ENCODE results near the gene FRMPD4. TPM values are rescaled to one million over a fixed set of nuclear protein-coding genes. Genes with fewer than 3 reads are reported as not detected.

FRMPD4 gene
- total and polyA plus RNA-seq, 10 of the 15 experiments (the other 5 are each of a cell fraction or from before 2014, with no cell fraction given) = not detected

DNA sequence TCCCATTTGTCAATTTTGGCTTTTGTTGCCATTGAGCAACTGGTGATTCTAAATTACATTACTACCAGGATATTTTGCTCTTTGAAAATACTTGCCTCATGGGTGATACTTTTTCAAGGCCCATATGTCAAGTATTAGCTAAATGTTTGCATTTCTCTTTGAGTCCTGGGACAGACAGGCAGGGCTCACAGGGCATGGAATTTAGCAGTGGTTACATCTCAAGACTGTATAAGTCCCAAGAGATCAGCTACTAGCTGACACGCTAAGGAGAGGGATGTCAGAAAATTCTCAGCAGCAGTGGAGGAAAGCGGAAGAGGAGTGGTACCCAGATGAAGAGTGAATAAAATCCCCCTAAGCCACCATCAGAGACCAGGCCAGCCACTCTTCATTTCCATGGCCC lies 224.9 kb downstream of the FRMPD4 start:
- FAIRE-seq = no peak
- DNase-seq (ENCODE audit: low read depth, low spot score) = no peak
- Histone ChIP-seq H3K4me2 (ENCODE audit: control insufficient read depth, insufficient read depth) (no peak overlapping the region), H2AFZ (ENCODE audit: control insufficient read depth, low read depth, low read length) (no peak overlapping the region), H3K36me3 (ENCODE audit: control insufficient read depth in 2 of 2, insufficient read depth in 2 of 2, low read length in 1 of 2) (no peaks in the 10 kb centered on the region), H3K9me3 (replicated peaks; ENCODE audit: control insufficient read depth, insufficient read depth, low read length) (no peaks in the 10 kb centered on the region), H3K4me1 (ENCODE audit: control insufficient read depth, insufficient read depth, low read length) (no peaks in the 10 kb centered on the region), H3K79me2 (ENCODE audit: control insufficient read depth, insufficient read depth, low read length) (no peaks in the 10 kb centered on the region), H3K27me3 (replicated peaks in 1 of 2; ENCODE audit: control insufficient read depth in 2 of 2, insufficient read depth in 2 of 2, low read length in 1 of 2) (no peaks in the 10 kb centered on the region; a peak in 1 of 4 replicates), H3K4me3 (no peak overlapping the region), H4K20me1 (ENCODE audit: control insufficient read depth, insufficient read depth) (no peaks in the 10 kb centered on the region), H3K9ac (ENCODE audit: control insufficient read depth, insufficient read depth, low read length) (no peak overlapping the region), H3K27ac (ENCODE audit: control insufficient read depth, insufficient read depth) (no peak overlapping the region)
- intact Hi-C loops (cut with micrococcal nuclease; ENCODE audit: unreplicated experiment) = no loop called here
- ChIA-PET POLR2A (no interaction called here), SMC1A (ENCODE audit: uncharacterized antibody, unreplicated experiment) (no interaction called here), RAD21 (ENCODE audit: unreplicated experiment) (interaction anchor here (0.7 kb wide), 1 partner anchor 641 kb away, joined by 3 read pairs; no protein-coding TSS in a partner anchor), CTCF (no interaction called here)
- no peak for TF ChIP-seq NR2C2 (IDR thresholded peaks at IDR 0.05; ENCODE audit: borderline replicate concordance, control insufficient read depth, insufficient read length, low read depth)
- TF ChIP-seq, protein P1, sequence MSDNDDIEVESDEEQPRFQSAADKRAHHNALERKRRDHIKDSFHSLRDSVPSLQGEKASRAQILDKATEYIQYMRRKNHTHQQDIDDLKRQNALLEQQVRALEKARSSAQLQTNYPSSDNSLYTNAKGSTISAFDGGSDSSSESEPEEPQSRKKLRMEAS (IDR thresholded peaks at IDR 0.05; ENCODE audit: low read depth, low read length) = no peak
- TF ChIP-seq, protein P2, sequence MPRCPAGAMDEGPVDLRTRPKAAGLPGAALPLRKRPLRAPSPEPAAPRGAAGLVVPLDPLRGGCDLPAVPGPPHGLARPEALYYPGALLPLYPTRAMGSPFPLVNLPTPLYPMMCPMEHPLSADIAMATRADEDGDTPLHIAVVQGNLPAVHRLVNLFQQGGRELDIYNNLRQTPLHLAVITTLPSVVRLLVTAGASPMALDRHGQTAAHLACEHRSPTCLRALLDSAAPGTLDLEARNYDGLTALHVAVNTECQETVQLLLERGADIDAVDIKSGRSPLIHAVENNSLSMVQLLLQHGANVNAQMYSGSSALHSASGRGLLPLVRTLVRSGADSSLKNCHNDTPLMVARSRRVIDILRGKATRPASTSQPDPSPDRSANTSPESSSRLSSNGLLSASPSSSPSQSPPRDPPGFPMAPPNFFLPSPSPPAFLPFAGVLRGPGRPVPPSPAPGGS (IDR thresholded peaks at IDR 0.05; ENCODE audit: borderline replicate concordance, insufficient read depth, low read depth, low read length, poor library complexity, severe bottlenecking) = no peak
- TF ChIP-seq JUNB (IDR thresholded peaks at IDR 0.05) = no peak
- TF ChIP-seq, protein P3, sequence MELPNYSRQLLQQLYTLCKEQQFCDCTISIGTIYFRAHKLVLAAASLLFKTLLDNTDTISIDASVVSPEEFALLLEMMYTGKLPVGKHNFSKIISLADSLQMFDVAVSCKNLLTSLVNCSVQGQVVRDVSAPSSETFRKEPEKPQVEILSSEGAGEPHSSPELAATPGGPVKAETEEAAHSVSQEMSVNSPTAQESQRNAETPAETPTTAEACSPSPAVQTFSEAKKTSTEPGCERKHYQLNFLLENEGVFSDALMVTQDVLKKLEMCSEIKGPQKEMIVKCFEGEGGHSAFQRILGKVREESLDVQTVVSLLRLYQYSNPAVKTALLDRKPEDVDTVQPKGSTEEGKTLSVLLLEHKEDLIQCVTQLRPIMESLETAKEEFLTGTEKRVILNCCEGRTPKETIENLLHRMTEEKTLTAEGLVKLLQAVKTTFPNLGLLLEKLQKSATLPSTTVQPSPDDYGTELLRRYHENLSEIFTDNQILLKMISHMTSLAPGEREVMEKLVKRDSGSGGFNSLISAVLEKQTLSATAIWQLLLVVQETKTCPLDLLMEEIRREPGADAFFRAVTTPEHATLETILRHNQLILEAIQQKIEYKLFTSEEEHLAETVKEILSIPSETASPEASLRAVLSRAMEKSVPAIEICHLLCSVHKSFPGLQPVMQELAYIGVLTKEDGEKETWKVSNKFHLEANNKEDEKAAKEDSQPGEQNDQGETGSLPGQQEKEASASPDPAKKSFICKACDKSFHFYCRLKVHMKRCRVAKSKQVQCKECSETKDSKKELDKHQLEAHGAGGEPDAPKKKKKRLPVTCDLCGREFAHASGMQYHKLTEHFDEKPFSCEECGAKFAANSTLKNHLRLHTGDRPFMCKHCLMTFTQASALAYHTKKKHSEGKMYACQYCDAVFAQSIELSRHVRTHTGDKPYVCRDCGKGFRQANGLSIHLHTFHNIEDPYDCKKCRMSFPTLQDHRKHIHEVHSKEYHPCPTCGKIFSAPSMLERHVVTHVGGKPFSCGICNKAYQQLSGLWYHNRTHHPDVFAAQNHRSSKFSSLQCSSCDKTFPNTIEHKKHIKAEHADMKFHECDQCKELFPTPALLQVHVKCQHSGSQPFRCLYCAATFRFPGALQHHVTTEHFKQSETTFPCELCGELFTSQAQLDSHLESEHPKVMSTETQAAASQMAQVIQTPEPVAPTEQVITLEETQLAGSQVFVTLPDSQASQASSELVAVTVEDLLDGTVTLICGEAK (IDR thresholded peaks at IDR 0.05; ENCODE audit: borderline replicate concordance) = no peak
- TF ChIP-seq, protein P4, sequence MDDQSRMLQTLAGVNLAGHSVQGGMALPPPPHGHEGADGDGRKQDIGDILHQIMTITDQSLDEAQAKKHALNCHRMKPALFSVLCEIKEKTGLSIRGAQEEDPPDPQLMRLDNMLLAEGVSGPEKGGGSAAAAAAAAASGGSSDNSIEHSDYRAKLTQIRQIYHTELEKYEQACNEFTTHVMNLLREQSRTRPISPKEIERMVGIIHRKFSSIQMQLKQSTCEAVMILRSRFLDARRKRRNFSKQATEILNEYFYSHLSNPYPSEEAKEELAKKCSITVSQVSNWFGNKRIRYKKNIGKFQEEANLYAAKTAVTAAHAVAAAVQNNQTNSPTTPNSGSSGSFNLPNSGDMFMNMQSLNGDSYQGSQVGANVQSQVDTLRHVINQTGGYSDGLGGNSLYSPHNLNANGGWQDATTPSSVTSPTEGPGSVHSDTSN (IDR thresholded peaks at IDR 0.05; ENCODE audit: insufficient replicate concordance, low read depth, low read length) = no peak
- TF ChIP-seq JUND (IDR thresholded peaks at IDR 0.05; ENCODE audit: low read depth, low read length) = no peak
- TF ChIP-seq, protein P5, sequence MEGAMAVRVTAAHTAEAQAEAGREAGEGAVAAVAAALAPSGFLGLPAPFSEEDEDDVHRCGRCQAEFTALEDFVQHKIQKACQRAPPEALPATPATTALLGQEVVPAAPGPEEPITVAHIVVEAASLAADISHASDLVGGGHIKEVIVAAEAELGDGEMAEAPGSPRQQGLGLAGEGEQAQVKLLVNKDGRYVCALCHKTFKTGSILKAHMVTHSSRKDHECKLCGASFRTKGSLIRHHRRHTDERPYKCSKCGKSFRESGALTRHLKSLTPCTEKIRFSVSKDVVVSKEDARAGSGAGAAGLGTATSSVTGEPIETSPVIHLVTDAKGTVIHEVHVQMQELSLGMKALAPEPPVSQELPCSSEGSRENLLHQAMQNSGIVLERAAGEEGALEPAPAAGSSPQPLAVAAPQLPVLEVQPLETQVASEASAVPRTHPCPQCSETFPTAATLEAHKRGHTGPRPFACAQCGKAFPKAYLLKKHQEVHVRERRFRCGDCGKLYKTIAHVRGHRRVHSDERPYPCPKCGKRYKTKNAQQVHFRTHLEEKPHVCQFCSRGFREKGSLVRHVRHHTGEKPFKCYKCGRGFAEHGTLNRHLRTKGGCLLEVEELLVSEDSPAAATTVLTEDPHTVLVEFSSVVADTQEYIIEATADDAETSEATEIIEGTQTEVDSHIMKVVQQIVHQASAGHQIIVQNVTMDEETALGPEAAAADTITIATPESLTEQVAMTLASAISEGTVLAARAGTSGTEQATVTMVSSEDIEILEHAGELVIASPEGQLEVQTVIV (IDR thresholded peaks at IDR 0.05; ENCODE audit: borderline replicate concordance, partially characterized antibody) = no peak
- TF ChIP-seq RB1 (IDR thresholded peaks at IDR 0.05; ENCODE audit: borderline replicate concordance) = no peak
- TF ChIP-seq SMAD1 (IDR thresholded peaks at IDR 0.05; ENCODE audit: low read depth, partially characterized antibody) = no peak
- 34% methylated on average over 2 of the region's 2 CpGs for WGBS (ENCODE audit: insufficient coverage, insufficient replicate concordance, low lambda C conversion rate, missing lambda C conversion rate)
- ATAC-seq = no peak
- BruUV-seq (replicated peaks) = no TSS peak
- in situ Hi-C loops (cut with MboI) = no loop called here

Data from GM12878 (cell line).